ENCODE measurements around the gene LIMCH1. TPM values are rescaled to one million over a fixed set of nuclear protein-coding genes. Genes with fewer than 3 reads are reported as not detected.

The LIMCH1 gene
- total RNA-seq, 1 experiment from 2014 or later: 3.3 TPM

- H3K27me3 ChIP-seq (ENCODE audit: insufficient read depth, low read length): no peaks in the 10 kb centered on the region
- H3K9me3 Mint-ChIP-seq: no peaks in the 10 kb centered on the region
- no peak overlapping the region for H3K18ac ChIP-seq (ENCODE audit: insufficient read length, low read depth, low read length)
- H3K4me2 ChIP-seq (ENCODE audit: insufficient read depth, insufficient read length, low read length): no peak overlapping the region
- H4K5ac ChIP-seq (ENCODE audit: insufficient read length, low read depth, low read length): no peak overlapping the region
- H2AFZ ChIP-seq (ENCODE audit: low read length): no peak overlapping the region
- WGBS (ENCODE audit: extremely low coverage, insufficient read length, low lambda C conversion rate): no CpG with 5 or more reads among the region's 4 CpGs
- no peaks in the 10 kb centered on the region for H4K20me1 ChIP-seq (ENCODE audit: control insufficient read depth, insufficient read depth, insufficient read length)
- H3K27ac Mint-ChIP-seq: no peak overlapping the region
- no peak overlapping the region for H2BK20ac ChIP-seq (ENCODE audit: low read depth, low read length, poor library complexity, severe bottlenecking)
- no peak overlapping the region for H2AK5ac ChIP-seq (ENCODE audit: insufficient read length, low read length)
- no peak overlapping the region for H3T11ph ChIP-seq (ENCODE audit: low read length)
- no peaks in the 10 kb centered on the region for H3K79me2 ChIP-seq (ENCODE audit: insufficient read depth, low read length)
- no peaks in the 10 kb centered on the region for H3K36me3 Mint-ChIP-seq (ENCODE audit: insufficient read depth in 1 of 3, low read depth in 3 of 3)
- TF ChIP-seq CTCF (conservative IDR thresholded peaks at IDR 0.05): no peak
- H2BK15ac ChIP-seq (ENCODE audit: low read depth, low read length): no peak overlapping the region
- H3K14ac ChIP-seq (ENCODE audit: insufficient read depth, low read length): no peak overlapping the region
- no peaks in the 10 kb centered on the region for H3K4me1 ChIP-seq (ENCODE audit: insufficient read depth, low read length)
- no peak overlapping the region for H2BK12ac ChIP-seq (ENCODE audit: insufficient read length, low read depth, low read length)
- DNase-seq: no peak
- H3K79me1 ChIP-seq (ENCODE audit: insufficient read depth, low read depth, low read length, poor library complexity, severe bottlenecking): no peaks in the 10 kb centered on the region
- no peak overlapping the region for H4K91ac ChIP-seq (ENCODE audit: insufficient read length, low read depth, low read length)
- no peak overlapping the region for H3K9ac ChIP-seq (ENCODE audit: extremely low read depth, insufficient read length, low read length)
- no peak overlapping the region for H3K4ac ChIP-seq (ENCODE audit: low read depth, low read length)
- H3K56ac ChIP-seq (ENCODE audit: insufficient read length, low read depth, low read length): no peak overlapping the region
- no peak overlapping the region for H2BK120ac ChIP-seq (ENCODE audit: low read depth, low read length, poor library complexity, severe bottlenecking)
- no peaks in the 10 kb centered on the region for H3K9me3 ChIP-seq (ENCODE audit: control insufficient read depth, low read depth, low read length)
- H3K23ac ChIP-seq (ENCODE audit: insufficient read length, low read depth, low read length): no peak overlapping the region
- no peaks in the 10 kb centered on the region for H3K23me2 ChIP-seq (ENCODE audit: insufficient read length, low read depth, low read length, poor library complexity, severe bottlenecking)
- H3K4me1 Mint-ChIP-seq: no peaks in the 10 kb centered on the region
- no peaks in the 10 kb centered on the region for H3K27me3 Mint-ChIP-seq (ENCODE audit: low read depth)
- no peak overlapping the region for H3K4me3 Mint-ChIP-seq
- H3K27ac ChIP-seq (ENCODE audit: insufficient read length, low read depth, low read length): no peak overlapping the region
- no peak overlapping the region for H4K8ac ChIP-seq (replicated peaks; ENCODE audit: insufficient read length, low read depth, low read length)
- H2BK5ac ChIP-seq (ENCODE audit: insufficient read length, low read length): no peak overlapping the region
Measured at GRCh38 chr4:41517121-41517520, 20.8 kb upstream of the LIMCH1 start.
